K562 (cell line): ENCODE results near the gene ANGEL2. TPM values are rescaled to one million over a fixed set of nuclear protein-coding genes. Genes with fewer than 3 reads are reported as not detected.
A peak's percentile ranks its signal among the peaks of the same experiment; 100 is the strongest.

Experiments
- ATAC-seq: fragments of 200-7000 bp; cut with Tn5 transposase; 3 replicates; pipeline ENCODE4 v1.9.1; 2020; ENCODE audit warnings: moderate library complexity
- BruUV-seq: library from RNA; stranded (reverse); fragments of 400-500 nt; replicated peaks from 2 replicates; lab custom pipeline; 2021; lab: Mats Ljungman, UMichigan
- CTCF ChIA-PET: fragments of 300-600 bp; formaldehyde crosslinking; extraction: SDS; loops from one replicate; lab custom pipeline; 2021; ENCODE audit warnings: low intra/inter-chr PET ratio; lab: Yijun Ruan, JAX
- POLR2A ChIA-PET: fragments of 300-600, 350-650 bp; sonication (Branson Sonifier 250); formaldehyde crosslinking; extraction: SDS; loops from one replicate; lab custom pipeline; 2021; ENCODE audit warnings: antibody characterized with exemption, inconsistent platforms; lab: Yijun Ruan, JAX
- DNase-seq, 4 experiments: peaks; one replicate each; pipeline versions ENCODE4 v3.0.0 to v3.0.0-alpha.2; 2011 to 2018; ENCODE audit warnings: low spot score in 3 of 4, mixed read lengths in 3 of 4; ENCODE audit errors: extremely low read depth in 1 of 4
- FAIRE-seq: peaks from 2 replicates; lab custom pipeline; 2011; peaks lifted over from hg19 to GRCh38; lab: Jason Lieb, UNC
- H2AFZ ChIP-seq: 2 replicates; pipeline ENCODE4 v1.6.0; 2011; ENCODE audit warnings: low read depth, low read length, control low read depth, inconsistent platforms
- H3K27ac ChIP-seq: fragments of 200-600 bp; 3 replicates; pipeline ENCODE4 v1.8.0; 2011; ENCODE audit warnings: low read depth, mild to moderate bottlenecking, control low read depth, inconsistent platforms, low read length, moderate library complexity, mixed read lengths; ENCODE audit errors: extremely low read depth
- H3K27me3 ChIP-seq, 2 experiments: fragments of 300-600 bp in 1 of 2; 2 replicates in 1 of 2; 3 replicates in 1 of 2; pipeline versions ENCODE4 v1.6.0 to v1.8.0; 2011; ENCODE audit warnings: inconsistent platforms in 2 of 2, low read length in 2 of 2, mild to moderate bottlenecking in 1 of 2, mixed read lengths in 1 of 2, moderate library complexity in 1 of 2; ENCODE audit not compliant: control insufficient read depth in 2 of 2, insufficient read depth in 2 of 2
- H3K36me3 ChIP-seq: fragments of 300-600 bp; 3 replicates; pipeline ENCODE4 v1.8.0; 2011; ENCODE audit warnings: mild to moderate bottlenecking, low read length, inconsistent platforms; ENCODE audit not compliant: control insufficient read depth, insufficient read depth
- H3K4me1 ChIP-seq, 2 experiments: fragments of 200-600 bp in 1 of 2; replicated peaks in 1 of 2; 2 replicates in 1 of 2; 3 replicates in 1 of 2; pipeline versions ENCODE4 v1.5.1 to v1.8.0; 2011; ENCODE audit warnings: inconsistent platforms in 2 of 2, low read length in 2 of 2, mild to moderate bottlenecking in 1 of 2, mixed read lengths in 1 of 2, moderate library complexity in 1 of 2; ENCODE audit not compliant: control insufficient read depth in 2 of 2, insufficient read depth in 2 of 2
- H3K4me2 ChIP-seq: 2 replicates; pipeline ENCODE4 v1.6.1; 2011; ENCODE audit warnings: low read length, control low read depth, inconsistent platforms, mixed read lengths; ENCODE audit not compliant: insufficient read depth
- H3K4me3 ChIP-seq: fragments of 200-600 bp; sonication (generic), shearing (Covaris generic); 2 replicates; pipeline ENCODE4 v1.5.1; 2016; ENCODE audit warnings: control low read depth, inconsistent platforms
- H3K79me2 ChIP-seq: fragments of 200-600 bp; 3 replicates; pipeline ENCODE4 v1.8.0; 2011; ENCODE audit warnings: low read length, inconsistent platforms; ENCODE audit not compliant: control insufficient read depth, insufficient read depth
- H3K9ac ChIP-seq, 2 experiments: 2 replicates each; pipeline versions ENCODE4 v1.6.0 to v1.6.1; 2011; ENCODE audit warnings: low read depth in 2 of 2, low read length in 2 of 2, control low read depth in 1 of 2, inconsistent platforms in 1 of 2, mild to moderate bottlenecking in 1 of 2, mixed read lengths in 1 of 2; ENCODE audit not compliant: insufficient read depth in 1 of 2
- H3K9me1 ChIP-seq: one replicate; pipeline ENCODE4 v1.6.0; 2011; ENCODE audit warnings: inconsistent platforms, mild to moderate bottlenecking, low read length, moderate library complexity; ENCODE audit not compliant: control insufficient read depth, insufficient read depth
- H3K9me3 ChIP-seq: replicated peaks from 2 replicates; pipeline ENCODE4 v1.5.1; 2011; ENCODE audit warnings: low read depth, low read length, inconsistent platforms; ENCODE audit not compliant: control insufficient read depth, insufficient read depth
- H4K20me1 ChIP-seq: replicated peaks from 2 replicates; pipeline ENCODE4 v1.6.1; 2011; ENCODE audit warnings: low read length, inconsistent platforms, mixed read lengths; ENCODE audit not compliant: control insufficient read depth, insufficient read depth
- ATF3 ChIP-seq, 2 experiments: fragments of 450-650 bp in 1 of 2; sonication (generic) in 1 of 2; formaldehyde crosslinking in 1 of 2; IDR thresholded peaks in 1 of 2; conservative IDR thresholded peaks in 1 of 2; 2 replicates each; pipeline versions ENCODE4 v1.6.1 to v1.8.1; 2016 to 2023; ENCODE audit warnings: mild to moderate bottlenecking in 2 of 2, moderate library complexity in 2 of 2, inconsistent platforms in 1 of 2, missing genetic modification reagents in 1 of 2
- CEBPG ChIP-seq, 3 experiments: fragments of 200-800 bp in 1 of 3; sonication (Bioruptor generic) in 1 of 3; sonication (generic) in 1 of 3; formaldehyde crosslinking in 1 of 3; IDR thresholded peaks in 2 of 3; conservative IDR thresholded peaks in 1 of 3; 2 replicates each; pipeline versions ENCODE4 v1.6.1 to v1.8.0; 2016 to 2022; ENCODE audit warnings: missing compliant biosample characterization in 2 of 3, missing genetic modification characterization in 2 of 3, mild to moderate bottlenecking in 1 of 3, missing genetic modification reagents in 1 of 3
- DPF2 ChIP-seq: fragments of 450-650 bp; IDR thresholded peaks from 2 replicates; pipeline ENCODE4 v1.6.1; 2016
- EP400 ChIP-seq: fragments of 450-650 bp; IDR thresholded peaks from 2 replicates; pipeline ENCODE4 v1.6.1; 2017; ENCODE audit warnings: antibody characterized with exemption, mild to moderate bottlenecking, moderate library complexity
- ILK ChIP-seq: fragments of 450-650 bp; IDR thresholded peaks from 2 replicates; pipeline ENCODE4 v1.6.1; 2016; ENCODE audit warnings: missing genetic modification characterization, low read depth, mild to moderate bottlenecking, missing compliant biosample characterization, moderate library complexity, borderline replicate concordance
- JUND ChIP-seq, 2 experiments: IDR thresholded peaks; 2 replicates in 1 of 2; 3 replicates in 1 of 2; pipeline ENCODE4 v1.6.1; 2011; ENCODE audit warnings: borderline replicate concordance in 2 of 2, low read depth in 2 of 2, low read length in 2 of 2, improper control_type of control experiment in 1 of 2, missing biosample characterization in 1 of 2, missing genetic modification characterization in 1 of 2, missing genetic modification reagents in 1 of 2
- L3MBTL2 ChIP-seq: fragments of 450-650 bp; IDR thresholded peaks from 2 replicates; pipeline ENCODE4 v1.6.1; 2016; ENCODE audit warnings: mild to moderate bottlenecking, moderate library complexity
- LEF1 ChIP-seq: fragments of 450-650 bp; IDR thresholded peaks from 2 replicates; pipeline ENCODE4 v1.6.1; 2016; ENCODE audit warnings: mild to moderate bottlenecking
- NFRKB ChIP-seq: fragments of 450-650 bp; IDR thresholded peaks from 2 replicates; pipeline ENCODE4 v1.6.1; 2016; ENCODE audit warnings: low read depth
- SRF ChIP-seq, 2 experiments: fragments of 250-450, 450-650 bp in 1 of 2; sonication (Bioruptor Pico) in 1 of 2; sonication (generic) in 1 of 2; formaldehyde crosslinking; IDR thresholded peaks; 2 replicates each; pipeline versions ENCODE4 v1.5.0 to v1.5.1; 2020 to 2022; ENCODE audit warnings: mild to moderate bottlenecking in 1 of 2, missing genetic modification reagents in 1 of 2
- ZNF384 ChIP-seq: IDR thresholded peaks from 2 replicates; pipeline ENCODE4 v1.6.1; 2012; ENCODE audit warnings: low read depth, low read length, improper control_type of control experiment
- ZNF518B ChIP-seq: fragments of 250-450 bp; sonication (Bioruptor Pico); IDR thresholded peaks from 2 replicates; pipeline ENCODE4 v1.5.0; 2021; ENCODE audit warnings: mild to moderate bottlenecking, moderate library complexity
- WGBS: fragments of 100-300 bp; shearing (Covaris generic); methylation state at CpG from one replicate; pipeline ENCODE4 v1.1.6; 2016; ENCODE audit warnings: low coverage, mixed read lengths; ENCODE audit not compliant: insufficient coverage; ENCODE audit errors: missing lambda C conversion rate; 5-methylcytosine and 5-hydroxymethylcytosine counted together
- in situ Hi-C: fragments of 300-500 bp; cut with MboI; formaldehyde crosslinking; loops from 4 replicates; pipeline ENCODE4 v1.15.0; 2018; ENCODE audit warnings: inconsistent platforms, mixed read lengths
- intact Hi-C: fragments of 100-400 bp; cut with micrococcal nuclease; formaldehyde crosslinking; loops from 2 replicates; pipeline ENCODE4 v1.14.2; 2022
- polyA plus RNA-seq, 8 experiments: library from polyadenylated mRNA; depleted of rRNA in 4 of 8; stranded (reverse) in 5 of 8; unstranded in 3 of 8; fragments of >200 nt; fragmentation: Nextera tagmentation in 2 of 8; fragmentation: Illumina TruSeq in 1 of 8; extraction: Ambion mirVana in 2 of 8; extraction: Trizol in 1 of 8; gene quantifications; 2 replicates each; pipeline versions ENCODE4 v1.2.1 to v1.2.3, GENCODE V29; 2011 to 2014; ENCODE audit warnings: inconsistent platforms in 1 of 8, missing spikeins in 1 of 8
- total RNA-seq, 7 experiments: library from RNA; depleted of rRNA in 6 of 7; stranded (reverse); fragments of >200 nt in 6 of 7; fragmentation: Illumina TruSeq in 2 of 7; extraction: Trizol in 2 of 7; gene quantifications; 2 replicates each; pipeline versions ENCODE4 v1.2.1 to v1.2.3, GENCODE V29; 2011 to 2021; ENCODE audit warnings: low replicate concordance in 1 of 7

The ANGEL2 gene
- total and polyA plus RNA-seq, 9 of the 15 experiments (the other 6 are each of a cell fraction or from before 2014, with no cell fraction given) = 6.8 to 34.6 (median 26.2) TPM

- TF ChIP-seq ATF3 (IDR thresholded peaks at IDR 0.05) = peak; percentile 88
- no peak for TF ChIP-seq ATF3 (CRISPR knock-in tag; conservative IDR thresholded peaks at IDR 0.05)
- TF ChIP-seq EP400 = peak; percentile 50
- TF ChIP-seq L3MBTL2 = no peak
- 0 out of 4 replicates have a peak, but pooled peaks of 1 of the 2 experiments have one; percentile 12 for TF ChIP-seq SRF (CRISPR knock-in tag; IDR thresholded peaks at IDR 0.05)
- 0 out of 2 replicates have a peak, but pooled peaks have one; percentile 35 for TF ChIP-seq DPF2
- TF ChIP-seq ZNF384 = peak; percentile 27; the same call in 1 of the 2 replicates
- TF ChIP-seq NFRKB = 0 out of 2 replicates have a peak, but pooled peaks have one; percentile 33
Measured at GRCh38 chr1:213057264-213058059, 41.8 kb upstream of the ANGEL2 start (continued).

- in situ Hi-C loops = no loop called here
- TF ChIP-seq CEBPG (CRISPR knock-in tag; IDR thresholded peaks at IDR 0.05) (peak; percentile 81), CEBPG (tag; conservative IDR thresholded peaks at IDR 0.05 in 1 of 2, IDR thresholded peaks at IDR 0.05 in 1 of 2) (peak; percentile 82 to 90), ILK (tag) (no peak), JUND (IDR thresholded peaks at IDR 0.05; ENCODE audit: borderline replicate concordance, low read depth, low read length) (0 out of 2 replicates have a peak, but pooled peaks have one; percentile 2), JUND (tag; IDR thresholded peaks at IDR 0.05; ENCODE audit: borderline replicate concordance, low read depth, low read length) (no peak), ATF3 (IDR thresholded peaks at IDR 0.05) (peak; percentile 89), ATF3 (CRISPR knock-in tag; conservative IDR thresholded peaks at IDR 0.05) (no peak), LEF1 (no peak), ZNF518B (CRISPR knock-in tag) (no peak)
Measured at GRCh38 chr1:213055767-213056166, 40.1 kb upstream of the ANGEL2 start.

More at GRCh38 chr1:213055767-213056166, 40.1 kb upstream of the ANGEL2 start:
- H3K4me1 ChIP-seq = peaks cover 29 to 45% of the 10 kb centered on the region in 2 experiments
- POLR2A ChIA-PET = interaction anchor here (0.6 to 2.5 kb wide), 8 partner anchors 10 to 198 kb away, joined by 3 to 16 read pairs (median 5); partner anchors contain the start of gene FLVCR1
- CTCF ChIA-PET = no interaction called here
- H3K27ac ChIP-seq = no peak overlapping the region; the same call in 1 of the 3 replicates
- DNase-seq = no peak
- H3K9ac ChIP-seq = no peak overlapping the region; a peak in 2 of 4 replicates
- WGBS = 42% methylated on average over 3 of the region's 3 CpGs
- peaks cover 98% of the 10 kb centered on the region for H3K79me2 ChIP-seq
- H3K36me3 ChIP-seq = peaks cover 10% of the 10 kb centered on the region; the same call in 2 of the 3 replicates
- H2AFZ ChIP-seq = no peak overlapping the region
- no peaks in the 10 kb centered on the region for H3K9me1 ChIP-seq
- no peak overlapping the region for H3K4me2 ChIP-seq
- FAIRE-seq = no peak
- intact Hi-C loops = no loop called here
- H4K20me1 ChIP-seq = no peaks in the 10 kb centered on the region
- no TSS peak for BruUV-seq
- no peaks in the 10 kb centered on the region for H3K27me3 ChIP-seq
- ATAC-seq = no peak
- no peaks in the 10 kb centered on the region; the same call in 1 of the 2 replicates for H3K9me3 ChIP-seq
- no peak overlapping the region for H3K4me3 ChIP-seq
